Fibroblast of skin of back (primary cell): ENCODE results near the gene SFI1. TPM values are rescaled to one million over a fixed set of nuclear protein-coding genes. Genes with fewer than 3 reads are reported as not detected.
"Not testable (repeated sequence)": the region's sequence is repeated elsewhere in the genome, so short reads cannot be mapped to it uniquely, and the experiment has no call there.

Experiments
- DNase-seq: peaks from one replicate; pipeline ENCODE4 v3.0.0-alpha.2; 2013
- polyA plus RNA-seq, 2 experiments: library from polyadenylated mRNA; unstranded; fragments of 120-200 nt; gene quantifications; one replicate each; pipeline ENCODE4 v1.2.1, GENCODE V29; 2013; ENCODE audit not compliant: insufficient read length in 2 of 2

Gene SFI1
- polyA plus RNA-seq (2013, experiment 1 of 2; ENCODE audit: insufficient read length) = 14.8 TPM
- 7.7 TPM for polyA plus RNA-seq (2013, experiment 2 of 2; ENCODE audit: insufficient read length)

GRCh38 chr22:31496007-31496734 lies at the start of gene SFI1:
TSS of gene SFI1 (plus strand) at chr22:31496536. CDS start at chr22:31508285, 11,749 bp downstream.
- peak; percentile 88 for DNase-seq

- no peak for DNase-seq
Observed at GRCh38 chr22:31446767-31447166, 49.6 kb upstream of the SFI1 start.

- no peak for DNase-seq
Observed at GRCh38 chr22:31447337-31447736, 49.0 kb upstream of the SFI1 start.

- DNase-seq = no peak
Observed at GRCh38 chr22:31448382-31448781, 48.0 kb upstream of the SFI1 start.

- DNase-seq = no peak
Observed at GRCh38 chr22:31449506-31449905, 46.8 kb upstream of the SFI1 start.

- DNase-seq = peak; percentile 78
Observed at GRCh38 chr22:31451709-31452571, 44.4 kb upstream of the SFI1 start.

- DNase-seq = no peak
Observed at GRCh38 chr22:31461699-31462098, 34.6 kb upstream of the SFI1 start.

GRCh38 chr22:31465307-31465706 lies 31.0 kb upstream of the SFI1 start:
- no peak for DNase-seq

GRCh38 chr22:31474743-31475142 lies 21.6 kb upstream of the SFI1 start:
- peak; percentile 52 for DNase-seq

- DNase-seq = no peak
Observed at GRCh38 chr22:31475800-31476199, 20.5 kb upstream of the SFI1 start.

- no peak for DNase-seq
Observed at GRCh38 chr22:31477329-31477728, 19.0 kb upstream of the SFI1 start.

GRCh38 chr22:31481129-31481528 lies 15.2 kb upstream of the SFI1 start:
- DNase-seq = no peak

- not testable (repeated sequence) for DNase-seq
Observed at GRCh38 chr22:31482470-31482869, 13.9 kb upstream of the SFI1 start.

GRCh38 chr22:31486369-31486768 lies 10.0 kb upstream of the SFI1 start:
- not testable (repeated sequence) for DNase-seq

GRCh38 chr22:31486951-31487350 lies 9.4 kb upstream of the SFI1 start:
- DNase-seq = no peak

- DNase-seq = no peak
Observed at GRCh38 chr22:31488346-31488883, 7.9 kb upstream of the SFI1 start.

GRCh38 chr22:31488988-31489617 lies 7.2 kb upstream of the SFI1 start:
- peak; percentile 35 for DNase-seq

GRCh38 chr22:31489632-31490495 lies 6.5 kb upstream of the SFI1 start, which contains the start of gene EIF4ENIF1:
TSS of gene EIF4ENIF1 (minus strand) at chr22:31489842. CDS start at chr22:31488718, 1,124 bp downstream.
- peak; percentile 87 for DNase-seq

GRCh38 chr22:31490496-31490925 lies 5.8 kb upstream of the SFI1 start:
- DNase-seq = peak; percentile 80

GRCh38 chr22:31491218-31491962 lies 4.9 kb upstream of the SFI1 start:
- no peak for DNase-seq

- DNase-seq = peak; percentile 16
Observed at GRCh38 chr22:31492151-31492550, 4.2 kb upstream of the SFI1 start.
